SK-N-MC (cell line): ENCODE measurements around the gene CACHD1.

ENCODE experiments used
- EZH2 ChIP-seq: fragments of 200-600 bp; sonication (generic); IDR thresholded peaks from one replicate; pipeline ENCODE4 v1.6.1; 2017; ENCODE audit warnings: antibody characterized with exemption
- FOXP2 ChIP-seq: optimal IDR thresholded peaks from 2 replicates; pipeline ENCODE3; 2011; ENCODE audit warnings: mild to moderate bottlenecking, moderate library complexity; ENCODE audit not compliant: insufficient read depth; ENCODE audit errors: extremely low read length, control extremely low read depth
- POLR2AphosphoS5 ChIP-seq: IDR thresholded peaks from 2 replicates; pipeline ENCODE4 v1.6.1; 2012; ENCODE audit warnings: mild to moderate bottlenecking, low read depth, low read length, borderline replicate concordance

DNA sequence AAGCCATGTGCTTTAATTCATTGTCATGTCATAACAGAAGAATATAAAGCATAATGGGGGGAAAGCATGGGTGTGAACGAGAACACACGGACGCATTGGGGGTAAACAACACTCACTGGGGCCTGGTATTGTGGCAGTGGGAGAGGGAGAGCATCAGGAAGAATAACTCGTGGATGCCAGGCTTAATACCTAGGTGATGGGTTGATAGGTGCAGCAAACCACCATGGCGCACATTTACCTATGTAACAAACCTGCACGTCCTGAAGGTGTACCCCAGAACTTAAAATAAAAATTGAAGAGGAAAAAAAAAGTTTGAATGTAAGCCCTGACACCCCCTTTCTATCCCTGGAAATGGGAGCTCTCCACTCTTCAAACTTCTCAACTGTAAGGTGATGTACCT, 34.9 kb upstream of the CACHD1 start:
- TF ChIP-seq POLR2AphosphoS5, result no peak
- no peak for TF ChIP-seq EZH2
- TF ChIP-seq FOXP2, result no peak
